ENCODE data around the gene THRSP. TPM values are rescaled to one million over a fixed set of nuclear protein-coding genes. Genes with fewer than 3 reads are reported as not detected.
A peak's percentile ranks its signal among the peaks of the same experiment; 100 is the strongest.
"Not testable (repeated sequence)": the region's sequence is repeated elsewhere in the genome, so short reads cannot be mapped to it uniquely, and the experiment has no call there.

THRSP gene, protein sequence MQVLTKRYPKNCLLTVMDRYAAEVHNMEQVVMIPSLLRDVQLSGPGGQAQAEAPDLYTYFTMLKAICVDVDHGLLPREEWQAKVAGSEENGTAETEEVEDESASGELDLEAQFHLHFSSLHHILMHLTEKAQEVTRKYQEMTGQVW
- not detected for polyA plus RNA-seq (2013, experiment 1 of 2)
- not detected for polyA plus RNA-seq (2013, experiment 2 of 2)

DNA sequence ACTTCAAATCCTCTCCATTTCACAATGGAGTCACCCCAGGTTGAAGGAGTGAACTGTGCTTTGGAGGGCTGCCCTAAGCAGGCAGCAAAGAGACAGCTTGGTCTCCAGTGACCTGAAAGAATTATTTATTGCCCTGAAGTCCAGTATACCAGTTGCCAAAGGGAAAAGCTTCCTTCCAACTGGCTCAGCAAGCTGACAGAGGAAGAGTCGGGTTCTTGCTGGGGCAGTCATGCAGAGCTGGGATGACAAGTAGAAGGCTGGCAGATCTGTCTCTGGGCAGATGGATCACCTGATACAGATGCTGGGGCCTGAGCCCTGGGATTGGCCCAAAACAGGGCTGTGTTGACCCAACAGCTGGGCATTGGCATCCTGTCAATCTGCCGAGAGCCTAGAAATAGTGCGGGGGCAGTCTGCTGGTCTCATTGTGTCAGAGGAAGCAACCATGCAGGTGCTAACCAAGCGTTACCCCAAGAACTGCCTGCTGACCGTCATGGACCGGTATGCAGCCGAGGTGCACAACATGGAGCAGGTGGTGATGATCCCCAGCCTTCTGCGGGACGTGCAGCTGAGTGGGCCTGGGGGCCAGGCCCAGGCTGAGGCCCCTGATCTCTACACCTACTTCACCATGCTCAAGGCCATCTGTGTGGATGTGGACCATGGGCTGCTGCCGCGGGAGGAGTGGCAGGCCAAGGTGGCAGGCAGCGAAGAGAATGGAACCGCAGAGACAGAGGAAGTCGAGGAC, at the start of gene THRSP:
THRSP (plus strand) TSS at position 422 of the 742 bp plus-strand sequence; CDS start at position 443, 21 bp downstream.
- Histone ChIP-seq H3K9me3 (ENCODE audit: insufficient read depth, low read depth, low read length) (no peaks in the 10 kb centered on the region), H3K4me1 (ENCODE audit: insufficient read depth, low read length) (no peaks in the 10 kb centered on the region), H3K36me3 (ENCODE audit: insufficient read depth, low read length) (peaks cover 10% of the 10 kb centered on the region; the same call in 1 of the 2 replicates), H3K4me3 (ENCODE audit: low read length) (no peak within 1 kb of the TSS), H3K27me3 (ENCODE audit: insufficient read depth, low read length) (no peaks in the 10 kb centered on the region), H3K27ac (ENCODE audit: low read depth, low read length) (no peak within 1 kb of the TSS), H3K9ac (ENCODE audit: low read depth, low read length) (no peak within 1 kb of the TSS)
- WGBS, result 94% methylated on average over 14 of the region's 14 CpGs

- not testable (repeated sequence) for H3K9ac ChIP-seq (ENCODE audit: low read depth, low read length); H3K4me1 ChIP-seq (ENCODE audit: insufficient read depth, low read length); H3K4me3 ChIP-seq (ENCODE audit: low read length); H3K27ac ChIP-seq (ENCODE audit: low read depth, low read length); H3K9me3 ChIP-seq (ENCODE audit: insufficient read depth, low read depth, low read length); H3K27me3 ChIP-seq (ENCODE audit: insufficient read depth, low read length)
- 89% methylated on average over 6 of the region's 6 CpGs for WGBS
- peaks cover 17% of the 10 kb centered on the region for H3K36me3 ChIP-seq (ENCODE audit: insufficient read depth, low read length)
Measured at GRCh38 chr11:78014937-78015520, 48.6 kb upstream of the THRSP start.

DNA sequence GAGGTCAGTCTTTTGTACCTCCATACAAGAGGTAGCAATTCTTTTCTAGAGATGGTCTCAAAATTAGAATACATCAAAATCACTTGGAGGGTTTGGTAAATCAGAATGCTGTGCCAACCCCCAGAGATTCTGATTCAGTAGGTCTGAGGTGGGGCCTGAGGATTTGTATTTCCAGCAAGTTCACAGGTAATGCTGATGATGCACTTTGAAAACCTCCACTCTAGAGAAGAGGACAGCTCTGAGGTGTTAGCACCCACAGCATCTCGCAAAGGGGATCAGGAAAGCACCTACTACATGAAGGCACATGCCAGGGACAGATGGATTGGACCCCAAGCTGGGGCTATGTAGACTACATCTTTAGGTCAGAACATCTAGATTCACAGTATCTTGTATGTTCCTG, 47.8 kb upstream of the THRSP start:
- H3K4me3 ChIP-seq (ENCODE audit: low read length), result no peak overlapping the region
- no peak overlapping the region for H3K9ac ChIP-seq (ENCODE audit: low read depth, low read length)
- peaks cover 17% of the 10 kb centered on the region for H3K36me3 ChIP-seq (ENCODE audit: insufficient read depth, low read length)
- H3K4me1 ChIP-seq (ENCODE audit: insufficient read depth, low read length), result no peaks in the 10 kb centered on the region
- H3K27me3 ChIP-seq (ENCODE audit: insufficient read depth, low read length), result no peaks in the 10 kb centered on the region
- no peak overlapping the region for H3K27ac ChIP-seq (ENCODE audit: low read depth, low read length)
- H3K9me3 ChIP-seq (ENCODE audit: insufficient read depth, low read depth, low read length), result no peaks in the 10 kb centered on the region
- WGBS, result 95% methylated on average over 1 of the region's 1 CpG

- Histone ChIP-seq H3K36me3 (ENCODE audit: insufficient read depth, low read length) (peaks cover 17% of the 10 kb centered on the region), H3K27me3 (ENCODE audit: insufficient read depth, low read length) (no peaks in the 10 kb centered on the region), H3K9ac (ENCODE audit: low read depth, low read length) (no peak overlapping the region), H3K4me1 (ENCODE audit: insufficient read depth, low read length) (no peaks in the 10 kb centered on the region), H3K27ac (ENCODE audit: low read depth, low read length) (no peak overlapping the region), H3K9me3 (ENCODE audit: insufficient read depth, low read depth, low read length) (no peaks in the 10 kb centered on the region), H3K4me3 (ENCODE audit: low read length) (no peak overlapping the region)
- WGBS, result 62% methylated on average over 4 of the region's 4 CpGs
Measured at GRCh38 chr11:78019808-78020207, 43.9 kb upstream of the THRSP start.

DNA sequence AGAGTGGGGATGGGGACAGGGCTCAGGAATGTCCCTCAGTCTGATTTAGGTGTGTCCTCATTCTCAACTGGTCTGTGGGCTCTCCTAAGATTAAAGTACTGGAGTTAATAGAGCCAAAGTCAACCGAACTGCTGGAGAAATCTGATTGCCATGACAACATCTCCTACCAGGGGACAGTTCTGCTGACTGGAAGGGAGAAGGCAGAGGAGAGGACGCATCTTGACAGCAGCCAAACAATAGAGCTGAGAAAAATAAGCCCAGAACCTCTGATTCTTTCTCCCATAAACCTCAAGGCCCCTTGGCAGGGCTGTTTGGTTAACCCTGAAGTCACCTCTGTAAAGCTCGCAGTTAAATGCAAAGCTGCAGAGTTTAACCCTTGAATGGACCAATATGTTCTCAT, 43.4 kb upstream of the THRSP start:
- H3K27me3 ChIP-seq (ENCODE audit: insufficient read depth, low read length), result no peaks in the 10 kb centered on the region
- H3K9ac ChIP-seq (ENCODE audit: low read depth, low read length), result no peak overlapping the region
- H3K4me1 ChIP-seq (ENCODE audit: insufficient read depth, low read length), result no peaks in the 10 kb centered on the region
- H3K4me3 ChIP-seq (ENCODE audit: low read length), result no peak overlapping the region
- H3K27ac ChIP-seq (ENCODE audit: low read depth, low read length), result no peak overlapping the region
- H3K9me3 ChIP-seq (ENCODE audit: insufficient read depth, low read depth, low read length), result no peaks in the 10 kb centered on the region
- 32% methylated on average over 3 of the region's 3 CpGs for WGBS
- H3K36me3 ChIP-seq (ENCODE audit: insufficient read depth, low read length), result peaks cover 17% of the 10 kb centered on the region

DNA sequence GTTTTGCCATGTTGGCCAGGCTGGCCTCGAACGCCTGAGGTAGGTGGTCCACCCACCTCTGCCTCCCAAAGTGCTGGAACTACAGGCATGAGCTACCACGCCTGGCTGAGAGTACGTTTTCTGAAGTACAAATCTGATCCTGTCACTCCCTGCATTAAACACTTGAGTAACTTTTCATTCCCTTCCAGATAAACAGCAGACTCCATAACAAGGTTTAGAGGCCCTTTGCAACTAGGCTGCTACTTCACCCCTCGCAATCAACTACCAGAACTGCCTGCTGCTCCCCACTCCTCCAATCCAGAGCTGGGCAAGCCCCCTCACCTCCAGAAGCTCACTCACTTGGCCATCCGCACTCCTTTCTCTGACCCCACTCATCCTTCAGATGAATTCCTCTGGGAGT, 42.0 kb upstream of the THRSP start:
- Histone ChIP-seq H3K9ac (ENCODE audit: low read depth, low read length) (0 out of 2 replicates have a peak overlapping the region, but pooled peaks have one; percentile 71), H3K4me1 (ENCODE audit: insufficient read depth, low read length) (no peaks in the 10 kb centered on the region), H3K4me3 (ENCODE audit: low read length) (no peak overlapping the region; the same call in 1 of the 2 replicates), H3K36me3 (ENCODE audit: insufficient read depth, low read length) (peaks cover 4% of the 10 kb centered on the region), H3K27me3 (ENCODE audit: insufficient read depth, low read length) (no peaks in the 10 kb centered on the region), H3K27ac (ENCODE audit: low read depth, low read length) (no peak overlapping the region), H3K9me3 (ENCODE audit: insufficient read depth, low read depth, low read length) (no peaks in the 10 kb centered on the region)
- 91% methylated on average over 6 of the region's 6 CpGs for WGBS

DNA sequence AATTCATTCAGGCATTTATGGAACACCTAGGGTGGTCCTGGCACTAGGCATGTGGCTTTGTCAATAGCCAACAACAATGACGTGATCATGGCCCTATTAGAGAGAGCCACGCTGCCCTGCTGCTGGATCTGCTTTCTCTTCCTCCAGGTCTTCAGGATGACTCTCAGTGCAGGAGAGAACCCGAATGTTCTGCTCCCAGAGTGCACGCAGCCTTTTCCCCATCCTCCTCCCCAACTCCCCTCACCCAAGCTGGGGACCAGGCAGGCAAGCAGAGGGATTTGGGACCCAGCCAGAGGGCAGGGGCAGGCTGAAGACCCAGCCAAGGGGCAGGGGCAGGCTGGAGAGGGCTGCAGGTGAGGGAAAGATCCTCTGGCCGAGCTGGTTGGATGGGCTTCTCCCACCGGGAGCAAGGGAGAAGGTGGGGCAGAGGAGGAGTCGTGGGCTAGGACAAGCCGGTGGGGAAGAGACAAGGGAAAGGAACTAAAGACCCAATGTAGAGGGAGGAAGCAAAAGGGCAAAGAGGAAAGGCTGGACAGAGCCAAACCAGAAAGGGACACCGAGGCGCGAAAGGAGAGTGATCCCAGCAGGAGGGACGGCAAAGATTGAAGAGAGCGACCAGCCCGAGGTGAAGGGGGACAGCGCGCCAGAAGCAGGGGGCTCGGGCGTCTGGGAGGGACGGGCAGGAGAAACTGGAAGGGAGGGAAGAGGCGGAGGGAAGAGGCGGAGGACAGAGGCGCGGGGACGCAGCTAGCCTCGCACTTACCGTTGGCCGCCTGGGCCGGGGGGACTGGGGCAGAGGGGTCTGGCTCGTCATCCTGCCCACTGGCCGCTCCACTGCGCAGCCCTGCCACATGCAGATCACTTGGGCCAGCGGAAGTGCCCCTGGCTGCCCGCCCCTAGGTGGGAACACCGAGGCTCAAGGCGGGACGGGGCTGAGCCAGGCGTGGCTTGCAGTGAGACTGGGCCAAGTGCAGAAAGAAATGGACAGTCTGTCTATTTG, 41.0 kb upstream of the THRSP start, which contains the start of gene KCTD14:
KCTD14 (minus strand) TSS at position 880 of the 1,000 bp plus-strand sequence; CDS start at position 853, 27 bp downstream.
- WGBS, result 5% methylated on average over 37 of the region's 37 CpGs
- Histone ChIP-seq H3K9me3 (ENCODE audit: insufficient read depth, low read depth, low read length) (0 out of 2 replicates have a peak, but pooled peaks cover under 1% of the 10 kb centered on the region), H3K9ac (ENCODE audit: low read depth, low read length) (peak within 1 kb of the TSS; percentile 71), H3K27me3 (ENCODE audit: insufficient read depth, low read length) (no peaks in the 10 kb centered on the region), H3K27ac (ENCODE audit: low read depth, low read length) (peak within 1 kb of the TSS; percentile 20), H3K4me3 (ENCODE audit: low read length) (peak within 1 kb of the TSS; percentile 64), H3K4me1 (ENCODE audit: insufficient read depth, low read length) (no peaks in the 10 kb centered on the region), H3K36me3 (ENCODE audit: insufficient read depth, low read length) (no peaks in the 10 kb centered on the region)

- Histone ChIP-seq H3K27me3 (ENCODE audit: insufficient read depth, low read length) (no peaks in the 10 kb centered on the region), H3K9ac (ENCODE audit: low read depth, low read length) (peak overlapping the region; percentile 71), H3K9me3 (ENCODE audit: insufficient read depth, low read depth, low read length) (0 out of 2 replicates have a peak, but pooled peaks cover 3% of the 10 kb centered on the region), H3K36me3 (ENCODE audit: insufficient read depth, low read length) (no peaks in the 10 kb centered on the region), H3K27ac (ENCODE audit: low read depth, low read length) (no peak overlapping the region), H3K4me1 (ENCODE audit: insufficient read depth, low read length) (no peaks in the 10 kb centered on the region), H3K4me3 (ENCODE audit: low read length) (peak overlapping the region; percentile 64)
- WGBS, result 77% methylated on average over 7 of the region's 7 CpGs
Measured at GRCh38 chr11:78023426-78023825, 40.2 kb upstream of the THRSP start.

- H3K4me3 ChIP-seq (ENCODE audit: low read length), result no peak overlapping the region
- H3K27ac ChIP-seq (ENCODE audit: low read depth, low read length), result no peak overlapping the region
- H3K27me3 ChIP-seq (ENCODE audit: insufficient read depth, low read length), result no peaks in the 10 kb centered on the region
- no peaks in the 10 kb centered on the region for H3K36me3 ChIP-seq (ENCODE audit: insufficient read depth, low read length)
- 0 out of 2 replicates have a peak, but pooled peaks cover 3% of the 10 kb centered on the region for H3K9me3 ChIP-seq (ENCODE audit: insufficient read depth, low read depth, low read length)
- no peak overlapping the region for H3K9ac ChIP-seq (ENCODE audit: low read depth, low read length)
- H3K4me1 ChIP-seq (ENCODE audit: insufficient read depth, low read length), result no peaks in the 10 kb centered on the region
Measured at GRCh38 chr11:78025378-78025777, 38.3 kb upstream of the THRSP start.

DNA sequence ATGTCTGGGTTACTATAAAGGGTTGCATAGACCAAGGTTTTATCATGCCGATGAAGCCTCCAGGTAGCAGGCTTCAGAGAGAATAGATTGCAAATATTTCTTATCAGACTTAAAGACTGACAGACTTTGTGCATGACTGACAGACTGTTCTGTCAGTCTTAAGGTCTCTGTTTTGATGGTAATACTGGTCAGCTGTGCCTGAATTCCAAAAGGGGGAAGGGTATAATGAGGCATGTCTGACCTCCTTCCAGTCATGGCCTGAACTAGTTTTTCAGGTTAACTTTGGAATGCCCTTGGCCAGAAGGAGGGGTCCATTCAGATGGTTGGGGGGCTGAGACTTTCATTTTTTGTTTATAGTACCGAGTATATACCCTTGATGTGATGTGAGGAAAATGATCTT, 35.9 kb upstream of the THRSP start:
- no peak overlapping the region for H3K4me3 ChIP-seq (ENCODE audit: low read length)
- H3K27ac ChIP-seq (ENCODE audit: low read depth, low read length), result no peak overlapping the region
- H3K27me3 ChIP-seq (ENCODE audit: insufficient read depth, low read length), result no peaks in the 10 kb centered on the region
- 0 out of 2 replicates have a peak, but pooled peaks cover 3% of the 10 kb centered on the region for H3K9me3 ChIP-seq (ENCODE audit: insufficient read depth, low read depth, low read length)
- WGBS, result 95% methylated on average over 1 of the region's 2 CpGs
- H3K4me1 ChIP-seq (ENCODE audit: insufficient read depth, low read length), result no peaks in the 10 kb centered on the region
- H3K9ac ChIP-seq (ENCODE audit: low read depth, low read length), result no peak overlapping the region
- no peaks in the 10 kb centered on the region for H3K36me3 ChIP-seq (ENCODE audit: insufficient read depth, low read length)

Measured in HUES64 (cell line).